ENCODE data around the gene FAM83E.
A peak's percentile ranks its signal among the peaks of the same experiment; 100 is the strongest.
"Not testable (repeated sequence)": the region's sequence is repeated elsewhere in the genome, so short reads cannot be mapped to it uniquely, and the experiment has no call there.

FAM83E gene

GRCh38 chr19:48641850-48642249 lies 27.0 kb upstream of the FAM83E start:
- DNase-seq: no peak

DNA sequence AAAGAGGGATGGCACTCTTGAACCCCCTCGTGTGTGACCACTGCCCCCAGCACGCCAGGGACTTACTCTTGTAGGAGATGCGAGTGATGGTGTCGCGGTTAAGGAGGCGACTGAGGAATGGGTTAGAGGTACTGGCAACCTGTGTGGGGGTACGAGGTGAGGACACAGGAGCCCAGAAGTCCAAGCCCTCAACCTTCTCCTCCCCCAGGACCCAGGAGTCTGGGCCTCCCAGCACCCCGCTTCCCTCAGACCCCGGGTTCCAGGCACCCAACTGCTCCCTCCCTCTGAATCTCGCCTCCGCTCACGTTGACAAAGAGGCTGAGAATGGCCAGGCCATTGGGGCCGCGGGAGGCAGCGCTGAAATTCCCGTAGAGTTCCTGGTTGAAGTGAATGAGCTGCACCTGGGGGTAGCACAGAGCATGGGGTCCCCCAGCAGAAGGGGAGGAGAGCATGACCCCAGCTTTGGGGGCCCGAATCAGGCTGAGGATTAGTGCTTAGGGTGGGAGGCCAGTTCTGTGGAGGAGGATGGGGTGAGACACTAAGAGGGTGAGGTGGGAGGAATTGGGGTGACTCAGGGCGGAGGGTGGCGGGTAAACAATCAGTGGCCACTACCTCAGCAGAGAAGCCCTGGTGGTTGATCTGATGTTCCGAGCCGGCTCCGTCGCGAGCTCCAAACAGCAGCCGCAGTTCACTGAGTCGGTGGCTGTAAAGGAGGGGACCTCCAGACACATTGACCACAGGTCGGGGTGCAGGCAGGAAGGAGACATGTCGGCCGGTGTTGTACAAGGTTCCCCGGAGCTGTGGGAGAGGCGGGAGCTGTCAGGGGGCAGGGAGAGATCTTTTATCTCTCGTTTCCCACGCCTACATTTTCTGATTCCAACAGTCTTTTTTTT lies 24.9 kb upstream of the FAM83E start:
- no peak for DNase-seq

GRCh38 chr19:48638831-48639381 lies 24.0 kb upstream of the FAM83E start:
- no peak for DNase-seq

DNA sequence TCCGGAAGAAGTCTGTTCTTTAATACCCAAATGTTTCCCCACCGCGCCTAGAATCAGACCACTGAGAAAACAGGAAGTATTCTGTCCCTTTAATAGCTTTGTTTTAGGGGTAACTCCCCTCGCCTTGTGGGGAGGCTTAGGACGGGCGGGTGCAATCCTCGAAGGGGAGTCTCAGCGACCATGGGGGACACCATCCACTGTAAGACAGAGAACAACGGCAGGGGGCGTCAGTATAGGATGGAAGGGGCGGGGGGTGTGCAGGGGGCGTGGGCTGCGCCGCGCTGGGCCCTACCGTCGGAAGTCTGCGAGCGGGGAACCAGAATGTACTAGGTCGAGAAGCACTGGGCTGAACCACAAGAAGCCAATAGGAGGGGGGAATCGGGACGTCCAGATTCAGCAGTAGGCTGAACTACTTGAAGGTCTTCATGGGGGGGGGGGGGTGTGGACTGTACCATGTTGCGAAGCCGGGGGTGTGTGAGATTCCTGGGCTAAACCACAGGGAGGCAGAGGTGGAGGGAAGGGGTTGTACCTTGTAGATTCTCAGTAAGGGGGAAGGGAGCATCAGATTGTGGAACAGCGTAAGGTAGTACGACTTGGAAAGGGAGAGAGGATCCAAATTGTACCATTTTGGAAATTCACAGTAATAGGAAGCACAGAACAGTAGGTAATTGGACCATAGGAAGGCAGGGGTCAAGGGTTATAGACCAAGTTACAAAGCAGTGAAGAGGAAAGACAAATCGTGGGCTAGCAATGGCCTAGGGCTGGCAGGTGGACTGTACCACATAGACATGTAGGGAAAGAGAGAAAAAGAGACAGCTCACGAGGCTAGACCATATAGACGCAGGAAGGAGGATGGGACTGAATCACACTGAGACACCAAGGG lies 23.3 kb upstream of the FAM83E start:
- peak; percentile 66 for DNase-seq

- peak; percentile 92 for DNase-seq
Observed at GRCh38 chr19:48637449-48637947, 22.6 kb upstream of the FAM83E start.

DNA sequence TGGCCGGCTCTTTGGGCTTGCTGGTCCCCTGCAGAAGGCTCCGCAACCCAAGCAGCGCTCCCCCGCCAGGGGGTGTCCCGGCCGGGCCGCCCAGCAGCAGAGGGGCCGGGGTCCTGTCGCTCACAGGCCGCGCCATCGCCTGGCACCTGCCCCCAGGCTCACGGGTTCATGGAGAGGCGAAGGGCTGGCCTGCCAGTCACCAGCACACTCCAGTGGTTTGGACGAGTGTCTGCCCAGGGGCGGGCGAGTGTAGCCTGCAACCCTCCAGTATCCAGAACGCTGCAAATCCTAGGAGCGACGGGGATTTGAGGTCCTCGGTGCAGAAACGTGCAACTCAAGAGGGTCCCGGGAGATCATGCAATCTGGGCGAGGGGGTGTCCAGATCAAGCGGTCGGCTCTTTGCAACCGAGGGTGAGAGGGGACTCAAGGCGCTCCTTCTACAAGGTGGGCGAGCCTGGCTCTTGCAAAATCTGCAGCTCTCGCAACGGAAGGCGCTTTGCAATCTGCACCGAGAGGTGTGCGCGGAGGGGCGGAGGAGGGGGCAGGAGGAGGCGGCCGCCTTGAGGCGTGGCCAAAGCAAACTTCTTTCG lies 22.1 kb upstream of the FAM83E start, which contains the start of gene DBP:
DBP (minus strand) TSS at position 521 of the 590 bp plus-strand sequence; CDS start at position 136, 385 bp downstream.
- no peak for DNase-seq

DNA sequence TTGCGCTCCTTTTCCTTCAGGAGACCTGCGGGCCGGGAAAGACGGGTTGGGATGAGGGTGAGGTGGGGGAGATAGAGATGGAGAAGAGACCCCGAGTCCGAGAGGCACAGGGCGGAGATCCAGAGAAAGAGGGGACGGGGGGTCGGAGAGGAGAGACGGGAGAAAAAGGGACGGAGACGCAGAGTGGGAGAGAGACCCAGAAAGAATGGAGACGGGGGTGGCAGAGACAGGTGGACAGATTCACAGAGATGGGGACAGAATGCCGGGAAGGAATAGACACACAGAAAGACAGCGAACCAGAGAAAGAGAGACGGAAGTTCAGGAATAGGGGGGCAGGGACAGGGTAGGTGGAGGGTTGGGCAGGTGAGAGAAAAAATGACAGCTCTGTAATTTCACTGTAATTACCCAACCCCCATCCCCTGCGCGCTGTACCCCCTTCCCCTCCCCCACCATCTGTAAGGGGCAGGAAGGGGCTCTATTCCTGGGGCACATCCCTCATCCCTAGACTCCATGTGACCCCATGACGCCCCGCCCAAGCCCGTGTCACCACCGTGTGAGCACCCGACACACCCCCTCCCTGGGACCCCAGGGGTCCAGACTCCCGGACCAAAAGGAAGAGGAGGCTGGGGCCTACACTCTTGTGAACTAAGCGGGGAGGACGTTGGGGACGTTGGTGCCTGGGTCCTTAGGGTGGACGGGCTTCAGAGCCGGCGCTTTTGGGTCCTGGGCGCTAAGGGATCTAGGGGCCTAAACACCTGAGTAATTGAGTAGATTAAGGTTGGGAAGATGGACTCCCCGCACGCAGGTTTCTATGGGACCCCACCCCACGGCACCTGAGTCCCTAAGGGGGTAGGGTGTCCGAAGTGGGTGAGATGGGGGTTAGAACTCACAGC lies 21.3 kb upstream of the FAM83E start:
- no peak for DNase-seq

DNA sequence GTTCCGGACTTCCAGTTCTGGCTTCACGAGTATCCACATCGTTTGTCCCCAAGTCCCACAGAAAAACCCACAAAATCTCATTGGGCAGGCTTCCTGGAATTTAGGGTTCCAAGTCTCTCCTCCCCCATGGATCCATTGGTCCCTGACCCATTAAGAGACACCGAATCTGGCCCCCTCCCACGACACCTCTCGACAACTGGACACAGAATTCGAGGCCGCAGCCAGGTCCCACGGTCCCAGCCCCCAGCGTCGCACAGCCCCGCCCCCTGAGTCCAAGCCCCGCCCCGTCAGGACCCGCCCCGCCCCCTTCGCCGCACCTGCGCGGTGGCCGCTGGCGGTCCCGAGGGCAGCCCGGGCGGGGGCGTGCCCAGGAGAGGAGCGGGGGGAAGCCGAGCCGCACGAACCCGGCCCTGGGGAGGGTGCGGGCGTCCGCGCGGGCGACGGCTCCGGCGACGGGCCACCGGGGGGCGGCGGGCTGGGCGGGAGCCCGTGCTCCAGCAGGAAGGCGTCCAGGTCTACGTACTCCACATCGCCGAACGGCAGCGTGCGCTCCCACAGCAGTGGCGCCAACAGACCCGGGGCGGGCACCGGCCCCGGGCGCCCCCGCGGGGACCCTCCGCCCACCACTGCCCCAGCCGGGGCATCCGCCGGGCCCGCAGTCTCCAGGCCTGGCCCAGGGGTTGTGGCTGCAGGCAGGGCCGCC lies 20.5 kb upstream of the FAM83E start:
- DNase-seq: peak; percentile 73

DNA sequence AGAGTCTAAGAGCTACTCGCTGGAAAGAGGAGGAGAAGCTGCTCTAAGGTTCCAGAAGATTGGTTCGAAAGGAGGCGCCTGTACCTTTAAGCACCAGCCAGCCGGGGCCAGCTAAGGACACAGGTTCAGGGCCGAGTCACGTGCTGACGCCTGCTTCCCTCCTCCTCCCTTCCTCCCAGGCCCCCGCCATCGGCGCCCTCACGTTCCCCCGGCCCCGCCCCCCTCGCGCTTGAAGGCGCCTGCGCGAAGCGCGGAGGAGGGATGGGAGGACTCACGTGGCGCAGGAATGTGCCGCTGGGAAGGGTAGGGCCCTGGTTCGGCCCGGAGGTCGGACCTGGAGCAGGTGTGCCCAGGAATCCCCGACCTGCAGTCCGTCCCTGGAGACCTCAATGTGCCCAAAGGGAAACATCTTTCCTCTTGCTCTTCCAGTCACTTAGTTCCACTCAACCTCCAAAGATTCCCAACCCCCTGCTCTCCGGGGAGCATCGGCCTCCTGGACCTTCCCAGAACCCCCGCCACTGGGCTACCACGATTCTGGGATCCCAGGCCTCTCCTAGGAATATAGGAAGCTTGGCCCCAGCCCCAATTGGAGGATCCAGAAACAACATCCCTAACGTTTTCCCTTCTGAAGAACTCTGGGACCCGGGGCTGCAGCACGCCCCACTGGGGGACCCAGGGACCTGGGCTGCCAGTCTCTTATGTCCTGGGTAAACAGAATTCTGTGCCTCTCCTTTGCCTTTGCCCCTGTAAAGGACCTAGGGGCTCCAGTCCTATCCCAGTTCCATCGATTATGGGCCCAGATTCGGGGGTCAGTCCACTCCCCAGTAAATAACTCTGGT lies 19.8 kb upstream of the FAM83E start:
- peak; percentile 83 for DNase-seq

- DNase-seq: no peak
Observed at GRCh38 chr19:48634036-48634342, 19.1 kb upstream of the FAM83E start.

- DNase-seq: no peak
Observed at GRCh38 chr19:48633148-48634035, 18.5 kb upstream of the FAM83E start.

DNA sequence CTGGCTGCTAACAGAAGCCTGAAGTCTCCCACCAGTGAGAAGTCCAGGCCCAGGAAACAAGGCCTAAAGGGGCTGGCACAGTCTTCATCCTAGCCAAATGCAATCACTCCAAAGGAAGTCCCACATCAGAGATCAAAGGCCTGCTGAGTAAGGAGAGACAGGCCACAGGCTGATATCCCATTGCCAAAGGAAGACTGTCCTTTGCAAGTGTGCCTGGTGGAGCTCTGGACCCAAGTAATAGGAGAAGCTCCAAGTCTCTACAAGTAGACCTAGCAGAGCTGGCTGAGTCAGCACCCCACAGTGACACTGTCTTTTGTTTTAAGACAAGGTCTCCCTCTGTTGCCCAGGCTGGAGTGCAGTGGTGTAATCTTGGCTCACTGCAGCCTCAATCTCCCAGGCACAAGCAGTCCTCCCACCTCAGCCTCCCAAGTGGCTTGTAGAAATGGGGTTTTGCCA lies 17.8 kb upstream of the FAM83E start:
- no peak for DNase-seq

DNA sequence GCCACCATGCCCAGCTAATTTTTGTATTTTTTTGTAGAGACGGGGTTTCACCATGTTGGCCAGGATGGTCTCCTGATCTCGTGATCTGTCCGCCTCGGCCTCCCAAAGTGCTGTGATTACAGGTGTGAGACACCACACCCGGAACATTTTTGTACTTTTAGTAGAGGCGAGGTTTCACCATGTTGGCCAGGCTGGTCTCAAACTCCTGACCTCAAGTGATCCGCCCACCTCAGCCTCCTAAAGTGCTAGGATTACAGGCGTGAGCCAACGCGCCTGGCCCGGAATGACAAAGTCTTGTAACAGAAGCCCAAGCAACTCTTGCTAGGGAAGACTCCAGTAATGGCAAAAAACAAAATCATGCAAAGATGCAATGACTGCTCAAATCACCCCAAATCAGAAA lies 17.4 kb upstream of the FAM83E start:
- DNase-seq: not testable (repeated sequence)

DNA sequence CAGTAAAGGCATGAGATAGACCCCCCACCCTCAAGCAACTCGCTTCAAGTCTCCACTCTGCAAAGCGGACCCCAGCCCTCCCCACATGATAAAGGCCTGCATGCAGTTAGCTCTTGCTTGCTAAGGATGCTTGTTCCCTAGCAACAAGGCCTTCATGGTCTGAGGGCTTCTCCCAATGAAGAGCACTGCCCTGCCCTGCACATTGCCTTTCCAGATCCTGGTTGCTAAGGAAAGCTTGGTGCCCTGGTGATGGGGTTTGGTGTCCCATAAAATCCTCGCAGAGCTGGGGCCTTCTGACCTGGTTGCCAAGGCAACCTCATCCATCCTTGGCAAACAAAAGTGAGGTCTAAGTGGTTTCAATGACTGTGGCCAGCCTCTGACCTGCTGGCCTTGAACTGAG lies 16.3 kb upstream of the FAM83E start:
- no peak for DNase-seq

DNA sequence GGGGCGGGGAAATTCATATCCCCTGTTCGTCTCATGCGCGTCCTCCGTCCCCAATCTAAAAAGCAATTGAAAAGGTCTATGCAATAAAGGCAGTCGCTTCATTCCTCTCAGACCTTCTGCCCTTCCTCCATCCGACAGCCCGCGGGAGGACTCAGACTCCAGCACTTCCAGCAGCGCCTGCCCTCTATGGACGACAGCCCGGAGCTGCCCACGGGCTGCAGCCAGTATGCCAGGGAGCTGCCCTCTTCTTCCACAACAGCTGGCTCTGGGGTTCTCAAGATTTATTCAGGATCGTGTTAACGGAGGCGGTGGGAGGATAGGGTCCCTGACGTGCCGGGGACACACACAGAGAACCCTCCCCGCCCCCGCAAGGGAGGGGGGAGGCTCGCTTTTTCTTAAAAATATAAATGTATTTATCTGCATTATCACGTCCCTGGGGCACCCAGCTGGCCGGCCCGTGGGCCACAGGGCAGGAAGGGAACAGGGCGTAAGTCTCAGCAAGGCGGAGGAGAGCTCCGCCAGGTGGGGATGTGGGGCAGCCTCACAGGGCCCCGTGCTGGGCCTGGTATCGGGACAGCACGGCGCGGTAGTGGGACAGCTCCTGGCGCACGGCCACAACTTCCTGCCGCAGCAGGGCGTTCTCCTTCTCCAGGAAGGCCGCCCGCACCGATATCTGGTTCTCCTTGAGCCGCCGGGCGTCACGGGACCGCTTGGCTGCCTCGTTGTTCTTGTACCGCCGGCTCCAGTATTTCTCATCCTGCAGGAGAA lies 15.6 kb upstream of the FAM83E start:
- peak; percentile 65 for DNase-seq

GRCh38 chr19:48629599-48630295 lies 14.9 kb upstream of the FAM83E start:
- peak; percentile 66 for DNase-seq

GRCh38 chr19:48629297-48629598 lies 14.4 kb upstream of the FAM83E start:
- DNase-seq: no peak

Data from right kidney (tissue), 1 donor.